ENCODE data around the gene IQSEC1.
A peak's percentile ranks its signal among the peaks of the same experiment; 100 is the strongest.

The IQSEC1 gene

DNA sequence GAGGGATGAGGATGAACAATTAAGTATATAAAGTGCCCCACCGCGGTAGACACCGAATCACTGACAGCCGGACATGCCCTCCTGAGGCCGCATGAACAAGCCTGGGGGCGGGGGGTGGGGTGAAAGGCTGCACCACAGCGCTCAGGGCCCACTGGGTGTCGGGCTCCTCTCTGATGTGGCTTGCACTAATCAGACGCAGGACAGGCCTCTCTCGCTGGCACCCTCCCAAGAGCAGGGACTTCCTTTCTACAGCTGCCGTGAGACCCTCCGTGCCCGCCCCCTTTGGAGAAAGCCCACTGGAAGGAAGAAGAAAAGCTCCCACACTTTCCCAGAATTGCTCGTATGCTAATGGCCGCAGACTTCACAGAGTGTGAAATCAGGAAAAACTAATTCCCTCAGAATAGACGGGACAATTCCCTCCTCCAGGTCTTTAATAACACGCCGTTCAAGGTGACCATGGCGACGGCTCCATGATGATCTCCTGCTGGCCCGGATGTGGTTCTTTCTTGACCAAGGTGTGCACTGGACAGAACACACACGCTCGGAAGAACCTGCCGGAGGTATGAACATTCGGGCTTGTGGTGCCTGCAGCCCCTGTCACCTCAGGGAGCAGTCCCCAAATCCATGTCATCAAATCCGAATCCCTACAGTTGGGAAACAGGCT lies 32.0 kb downstream of the IQSEC1 start:
- no peak for TF ChIP-seq SPI1 (IDR thresholded peaks at IDR 0.05; ENCODE audit: low read depth, low read length)
- no peak for TF ChIP-seq POLR2A (IDR thresholded peaks at IDR 0.05; ENCODE audit: low read depth, low read length)
- TF ChIP-seq TAF1 (IDR thresholded peaks at IDR 0.05; ENCODE audit: low read depth, low read length): no peak
- FAIRE-seq (no peak), DNase-seq (ENCODE audit: insufficient read length, low spot score) (no peak)

DNA sequence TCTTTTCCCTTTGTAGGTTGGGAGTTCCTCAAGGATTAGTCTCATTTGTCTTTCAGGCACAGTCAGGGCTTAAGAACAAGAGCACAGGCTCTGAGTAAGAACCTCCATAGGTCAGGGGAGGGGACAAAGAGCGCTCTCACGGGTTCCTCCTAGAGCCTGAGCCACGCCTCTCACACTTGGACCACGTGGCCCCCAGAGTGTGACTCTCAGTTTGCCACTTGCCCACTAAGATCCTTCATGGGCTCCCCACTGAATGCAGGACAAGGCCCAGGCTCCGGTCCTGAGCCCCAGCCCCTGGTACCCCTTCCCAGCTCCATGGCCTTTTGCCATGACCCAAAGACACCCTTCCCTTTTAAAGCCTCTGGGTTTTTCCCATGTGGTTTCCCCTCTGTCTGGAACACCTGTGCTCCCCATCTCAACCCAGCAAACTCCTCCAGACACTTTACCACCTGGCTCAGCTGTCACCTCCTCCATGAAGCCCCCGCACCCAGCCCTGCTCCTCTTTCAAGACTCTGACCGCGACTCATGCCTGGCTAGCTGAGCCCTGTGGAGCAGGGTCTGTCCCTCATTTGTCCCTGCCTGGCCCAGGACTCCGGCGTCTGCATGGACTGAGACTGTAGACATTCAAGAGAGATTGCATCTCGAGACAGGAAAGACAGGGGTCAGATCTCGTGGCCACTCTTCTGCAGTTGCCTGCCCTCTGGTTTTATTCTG lies 32.7 kb downstream of the IQSEC1 start:
- peak; percentile 82 for DNase-seq (ENCODE audit: insufficient read length, low spot score)
- TF ChIP-seq POLR2A (IDR thresholded peaks at IDR 0.05; ENCODE audit: low read depth, low read length): no peak
- TF ChIP-seq POU2F2 (IDR thresholded peaks at IDR 0.05; ENCODE audit: low read depth, low read length): no peak
- no peak for TF ChIP-seq SPI1 (IDR thresholded peaks at IDR 0.05; ENCODE audit: low read depth, low read length)
- no peak for TF ChIP-seq PAX5 (IDR thresholded peaks at IDR 0.05; ENCODE audit: insufficient read depth, low read length, severe bottlenecking)
- no peak for TF ChIP-seq TAF1 (IDR thresholded peaks at IDR 0.05; ENCODE audit: low read depth, low read length)
- TF ChIP-seq POLR2AphosphoS5 (IDR thresholded peaks at IDR 0.05; ENCODE audit: low read depth, low read length): no peak
- FAIRE-seq: peak; percentile 77

GRCh38 chr3:13039213-13039896 lies 33.9 kb downstream of the IQSEC1 start:
- no peak for DNase-seq (ENCODE audit: insufficient read length, low spot score)
- no peak for TF ChIP-seq POLR2A (IDR thresholded peaks at IDR 0.05; ENCODE audit: low read depth, low read length)
- no peak for TF ChIP-seq SPI1 (IDR thresholded peaks at IDR 0.05; ENCODE audit: low read depth, low read length)
- TF ChIP-seq TAF1 (IDR thresholded peaks at IDR 0.05; ENCODE audit: low read depth, low read length): no peak
- TF ChIP-seq PAX5 (IDR thresholded peaks at IDR 0.05; ENCODE audit: insufficient read depth, low read length, severe bottlenecking): no peak
- TF ChIP-seq POU2F2 (IDR thresholded peaks at IDR 0.05; ENCODE audit: low read depth, low read length): no peak
- no peak for TF ChIP-seq POLR2AphosphoS5 (IDR thresholded peaks at IDR 0.05; ENCODE audit: low read depth, low read length)
- FAIRE-seq: no peak

- TF ChIP-seq TAF1 (IDR thresholded peaks at IDR 0.05; ENCODE audit: low read depth, low read length) (no peak), POU2F2 (IDR thresholded peaks at IDR 0.05; ENCODE audit: low read depth, low read length) (no peak), PAX5 (IDR thresholded peaks at IDR 0.05; ENCODE audit: insufficient read depth, low read length, severe bottlenecking) (no peak), SPI1 (IDR thresholded peaks at IDR 0.05; ENCODE audit: low read depth, low read length) (no peak), POLR2A (IDR thresholded peaks at IDR 0.05; ENCODE audit: low read depth, low read length) (no peak), POLR2AphosphoS5 (IDR thresholded peaks at IDR 0.05; ENCODE audit: low read depth, low read length) (no peak)
- FAIRE-seq (no peak), DNase-seq (ENCODE audit: insufficient read length, low spot score) (no peak)
Observed at GRCh38 chr3:13037458-13038117, 35.6 kb downstream of the IQSEC1 start.

DNA sequence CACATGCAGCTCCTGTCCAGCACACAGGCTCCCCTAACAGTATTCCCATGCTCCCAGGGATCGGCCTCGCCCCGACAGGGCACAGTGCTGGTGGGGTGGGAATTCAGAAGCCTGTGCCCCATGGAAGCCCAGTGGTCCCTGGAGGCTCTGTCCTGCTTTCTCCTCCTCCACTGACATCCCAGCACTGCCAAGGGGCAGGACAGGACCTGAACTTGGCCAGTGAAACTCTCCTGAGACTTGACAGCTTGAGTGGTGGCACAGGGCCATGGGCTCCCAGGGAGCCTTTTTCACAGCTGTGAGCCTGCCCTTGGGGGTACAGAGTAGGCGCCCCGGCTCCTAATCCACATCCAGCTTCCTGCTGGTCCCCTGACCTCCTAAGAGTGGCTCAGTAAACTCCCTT lies 38.4 kb downstream of the IQSEC1 start:
- TF ChIP-seq POLR2A (IDR thresholded peaks at IDR 0.05; ENCODE audit: low read depth, low read length): no peak
- TF ChIP-seq POLR2AphosphoS5 (IDR thresholded peaks at IDR 0.05; ENCODE audit: low read depth, low read length): no peak
- no peak for TF ChIP-seq PAX5 (IDR thresholded peaks at IDR 0.05; ENCODE audit: insufficient read depth, low read length, severe bottlenecking)
- no peak for TF ChIP-seq POU2F2 (IDR thresholded peaks at IDR 0.05; ENCODE audit: low read depth, low read length)
- TF ChIP-seq TAF1 (IDR thresholded peaks at IDR 0.05; ENCODE audit: low read depth, low read length): no peak
- DNase-seq (ENCODE audit: insufficient read length, low spot score) (no peak), FAIRE-seq (no peak)

DNA sequence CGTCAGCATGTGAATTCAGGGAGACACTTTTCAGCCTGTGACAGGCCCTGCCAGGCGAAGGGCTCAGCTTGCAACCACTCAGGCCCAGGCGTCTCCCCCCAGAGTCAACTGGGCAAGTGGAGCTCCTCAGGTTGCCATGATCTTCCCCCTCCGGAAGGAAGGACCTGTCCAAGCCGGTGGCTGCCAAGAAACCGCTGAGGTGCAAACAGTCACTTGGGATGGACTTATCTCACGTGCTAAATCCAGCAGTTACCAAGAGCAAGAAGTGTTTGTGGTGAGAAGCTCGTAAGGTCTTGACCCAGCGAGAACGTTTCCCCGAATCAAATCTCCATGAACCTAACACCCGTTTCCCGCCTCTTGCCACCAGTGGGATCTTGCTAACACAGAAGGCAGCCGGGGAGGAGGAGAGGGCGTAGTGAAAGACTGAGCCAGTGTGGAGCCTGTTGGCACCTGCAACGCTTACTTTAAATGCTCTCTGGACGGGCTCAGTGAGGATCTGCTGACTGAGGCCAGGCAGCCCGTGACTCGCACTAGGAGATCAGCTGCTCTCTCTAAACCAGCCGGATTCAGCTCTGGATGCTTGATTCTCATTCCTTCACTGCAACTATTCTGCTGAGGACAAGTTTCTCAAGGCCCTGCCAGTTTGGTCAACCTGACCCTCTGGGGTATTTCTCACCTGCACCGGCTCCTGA lies 39.0 kb downstream of the IQSEC1 start:
- FAIRE-seq (no peak), DNase-seq (ENCODE audit: insufficient read length, low spot score) (no peak)
- TF ChIP-seq TAF1 (IDR thresholded peaks at IDR 0.05; ENCODE audit: low read depth, low read length) (no peak), PAX5 (IDR thresholded peaks at IDR 0.05; ENCODE audit: insufficient read depth, low read length, severe bottlenecking) (no peak)

DNA sequence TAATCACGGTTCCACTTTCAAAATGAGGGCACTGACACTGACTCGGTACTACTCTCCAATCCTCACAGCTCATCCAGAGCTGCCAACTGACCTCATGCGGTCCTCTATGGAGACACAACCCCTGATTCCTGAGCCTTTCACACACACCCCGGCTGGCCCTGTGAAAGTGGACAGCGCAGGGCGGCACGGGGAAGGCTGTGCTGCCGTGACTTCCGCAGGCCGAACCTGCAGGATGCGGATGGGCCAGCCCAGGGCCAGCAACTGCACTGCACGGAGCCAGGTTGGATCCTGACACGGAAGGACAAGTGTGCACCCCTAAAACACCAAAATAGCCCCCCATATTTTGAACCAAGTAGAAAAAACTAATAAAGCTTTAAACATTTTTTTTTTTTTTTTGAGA lies 41.0 kb downstream of the IQSEC1 start:
- FAIRE-seq: no peak
- TF ChIP-seq TAF1 (IDR thresholded peaks at IDR 0.05; ENCODE audit: low read depth, low read length) (no peak), SPI1 (IDR thresholded peaks at IDR 0.05; ENCODE audit: low read depth, low read length) (no peak)
- DNase-seq (ENCODE audit: insufficient read length, low spot score): no peak

DNA sequence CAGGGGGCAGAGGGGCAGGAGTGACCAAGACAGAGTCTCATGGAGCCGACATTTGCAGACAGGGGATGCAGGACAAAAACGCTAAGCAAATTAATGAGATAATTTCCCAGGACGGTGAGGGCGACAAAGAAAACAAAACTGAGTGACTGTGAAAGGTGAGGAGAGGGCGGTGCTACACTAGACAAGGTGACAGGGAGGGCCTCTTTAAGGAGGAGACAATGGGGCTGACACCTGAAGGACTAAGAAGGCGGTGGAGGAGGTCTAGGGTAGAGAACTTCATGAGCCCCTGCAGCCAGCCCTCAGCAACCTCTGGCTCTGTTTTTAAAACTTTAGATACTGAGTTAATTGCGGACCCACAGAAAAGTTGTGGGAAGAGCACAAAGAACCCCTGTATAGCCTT lies 41.6 kb downstream of the IQSEC1 start:
- FAIRE-seq: no peak
- no peak for TF ChIP-seq PAX5 (IDR thresholded peaks at IDR 0.05; ENCODE audit: insufficient read depth, low read length, severe bottlenecking)
- TF ChIP-seq SPI1 (IDR thresholded peaks at IDR 0.05; ENCODE audit: low read depth, low read length): no peak
- no peak for TF ChIP-seq TAF1 (IDR thresholded peaks at IDR 0.05; ENCODE audit: low read depth, low read length)
- no peak for TF ChIP-seq POLR2A (IDR thresholded peaks at IDR 0.05; ENCODE audit: low read depth, low read length)
- TF ChIP-seq POU2F2 (IDR thresholded peaks at IDR 0.05; ENCODE audit: low read depth, low read length): no peak
- TF ChIP-seq POLR2AphosphoS5 (IDR thresholded peaks at IDR 0.05; ENCODE audit: low read depth, low read length): no peak
- no peak for DNase-seq (ENCODE audit: insufficient read length, low spot score)

DNA sequence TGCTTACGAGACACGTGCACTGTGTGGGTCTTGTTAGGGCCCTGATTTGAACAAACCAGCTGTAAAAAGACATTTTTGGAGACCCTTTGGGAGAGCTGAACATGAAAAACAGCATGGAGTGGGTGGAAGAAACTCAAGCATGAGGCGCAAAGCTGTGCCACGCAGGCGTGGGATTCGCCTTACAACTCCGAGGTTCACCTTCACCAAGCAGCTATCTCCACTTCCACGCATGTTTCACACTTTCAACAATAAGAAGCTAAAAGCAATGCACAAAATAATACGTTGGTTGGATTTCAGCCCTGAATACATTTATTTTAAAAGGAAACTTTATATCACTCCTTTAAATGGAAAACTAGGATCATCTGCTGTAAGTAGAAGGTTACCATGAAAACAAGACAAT lies 42.5 kb downstream of the IQSEC1 start:
- no peak for DNase-seq (ENCODE audit: insufficient read length, low spot score)
- TF ChIP-seq TAF1 (IDR thresholded peaks at IDR 0.05; ENCODE audit: low read depth, low read length): no peak
- no peak for TF ChIP-seq SPI1 (IDR thresholded peaks at IDR 0.05; ENCODE audit: low read depth, low read length)
- no peak for TF ChIP-seq POLR2AphosphoS5 (IDR thresholded peaks at IDR 0.05; ENCODE audit: low read depth, low read length)
- TF ChIP-seq PAX5 (IDR thresholded peaks at IDR 0.05; ENCODE audit: insufficient read depth, low read length, severe bottlenecking): no peak
- no peak for TF ChIP-seq POLR2A (IDR thresholded peaks at IDR 0.05; ENCODE audit: low read depth, low read length)
- no peak for TF ChIP-seq POU2F2 (IDR thresholded peaks at IDR 0.05; ENCODE audit: low read depth, low read length)
- no peak for FAIRE-seq
